CMK (cell line): ENCODE measurements around the gene WNT3A.
"Not testable (repeated sequence)": the region's sequence is repeated elsewhere in the genome, so short reads cannot be mapped to it uniquely, and the experiment has no call there.

ENCODE experiments used
- DNase-seq: peaks from one replicate; pipeline ENCODE4 v3.0.0-alpha.2; 2010; ENCODE audit warnings: low read depth

Gene WNT3A

GRCh38 chr1:228006786-228007048 is at the start of gene WNT3A:
TSS of gene WNT3A (plus strand) at chr1:228006998. CDS start at chr1:228007129, 131 bp downstream.
- no peak for DNase-seq

GRCh38 chr1:227958617-227959324 is 48.0 kb upstream of the WNT3A start:
- DNase-seq, result no peak

GRCh38 chr1:227959325-227959860 is 47.4 kb upstream of the WNT3A start:
- no peak for DNase-seq

DNA sequence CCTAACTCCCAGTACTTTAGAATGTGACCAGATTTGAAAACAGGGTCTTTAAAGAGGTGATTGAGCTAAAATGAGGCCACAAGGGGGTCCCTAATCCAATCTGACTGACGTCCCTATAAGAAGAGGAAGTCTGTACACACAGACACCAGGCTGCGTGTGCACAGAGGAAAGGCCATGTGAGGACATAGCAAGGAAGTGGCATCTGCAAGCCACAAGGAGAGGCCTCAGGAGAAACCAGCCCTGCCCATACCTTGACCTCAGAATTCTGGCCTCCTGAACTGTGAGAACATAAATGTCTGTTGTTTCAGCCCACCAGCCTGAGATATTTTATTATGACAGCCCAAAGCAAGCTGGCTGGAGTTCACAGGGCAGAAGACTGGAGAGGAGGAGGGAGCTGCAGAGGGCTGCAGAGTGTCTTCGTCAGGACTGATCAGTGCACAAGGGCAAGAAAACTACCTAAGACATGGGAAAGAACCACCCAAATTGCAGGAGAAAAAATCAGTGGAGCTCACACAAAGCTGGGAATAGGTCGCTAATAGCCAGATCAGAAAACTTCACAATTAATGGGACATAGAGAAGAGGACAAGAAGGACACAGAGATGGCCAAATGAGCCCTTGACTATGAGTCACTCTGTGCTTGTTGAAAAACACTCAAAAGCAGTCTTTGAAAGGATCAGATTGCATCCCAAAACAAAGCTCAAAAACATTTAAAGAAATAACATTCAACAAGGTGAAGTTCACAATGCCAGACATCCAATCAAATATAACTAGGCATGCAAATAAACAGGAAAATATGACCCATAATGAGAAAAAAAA is 44.9 kb upstream of the WNT3A start:
- DNase-seq, result no peak

DNA sequence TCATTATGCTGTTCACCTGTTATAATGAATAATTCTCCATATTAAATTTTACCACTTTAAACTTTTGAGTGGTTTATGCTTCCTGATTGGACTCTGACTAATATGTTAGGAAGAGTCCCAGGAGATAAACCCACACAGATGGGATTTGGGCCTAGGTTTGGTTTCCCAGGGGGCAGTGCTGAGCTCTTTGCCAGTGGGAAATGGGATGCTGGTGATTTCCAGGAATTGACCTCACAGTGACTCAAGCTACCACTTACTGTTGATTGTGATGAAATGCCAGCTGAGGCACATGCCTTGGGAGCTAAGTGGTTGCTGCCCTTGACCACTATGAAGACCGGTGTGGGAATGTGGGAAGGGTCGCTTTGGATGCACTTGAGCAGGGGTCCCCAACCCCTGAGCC is 40.1 kb upstream of the WNT3A start:
- not testable (repeated sequence) for DNase-seq

DNA sequence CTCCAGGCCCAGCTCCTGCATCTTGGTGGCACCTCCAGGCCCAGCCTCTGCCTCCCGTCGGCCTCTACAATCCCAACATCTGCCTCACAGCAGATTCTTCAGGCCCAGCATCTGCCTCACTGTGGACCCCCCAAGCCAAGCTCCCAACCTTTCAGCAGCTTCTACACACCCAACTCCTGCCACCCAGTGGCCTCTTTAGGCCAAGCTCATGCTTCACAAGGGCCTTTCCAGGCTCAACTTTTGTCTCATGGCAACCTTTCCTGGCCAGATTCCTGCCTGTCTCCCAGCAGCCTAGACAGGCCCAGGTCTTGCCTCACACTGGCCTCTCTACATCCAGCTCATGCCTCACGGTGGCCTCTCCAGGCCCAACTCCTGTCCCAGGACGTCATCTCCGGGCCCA is 39.0 kb upstream of the WNT3A start:
- not testable (repeated sequence) for DNase-seq

GRCh38 chr1:227970076-227970995 is 36.5 kb upstream of the WNT3A start:
- DNase-seq, result not testable (repeated sequence)

- not testable (repeated sequence) for DNase-seq
Observed at GRCh38 chr1:227971216-227971615, 35.6 kb upstream of the WNT3A start.

GRCh38 chr1:227971643-227972282 is 35.0 kb upstream of the WNT3A start:
- DNase-seq, result not testable (repeated sequence)

- not testable (repeated sequence) for DNase-seq
Observed at GRCh38 chr1:227972283-227972679, 34.5 kb upstream of the WNT3A start.

DNA sequence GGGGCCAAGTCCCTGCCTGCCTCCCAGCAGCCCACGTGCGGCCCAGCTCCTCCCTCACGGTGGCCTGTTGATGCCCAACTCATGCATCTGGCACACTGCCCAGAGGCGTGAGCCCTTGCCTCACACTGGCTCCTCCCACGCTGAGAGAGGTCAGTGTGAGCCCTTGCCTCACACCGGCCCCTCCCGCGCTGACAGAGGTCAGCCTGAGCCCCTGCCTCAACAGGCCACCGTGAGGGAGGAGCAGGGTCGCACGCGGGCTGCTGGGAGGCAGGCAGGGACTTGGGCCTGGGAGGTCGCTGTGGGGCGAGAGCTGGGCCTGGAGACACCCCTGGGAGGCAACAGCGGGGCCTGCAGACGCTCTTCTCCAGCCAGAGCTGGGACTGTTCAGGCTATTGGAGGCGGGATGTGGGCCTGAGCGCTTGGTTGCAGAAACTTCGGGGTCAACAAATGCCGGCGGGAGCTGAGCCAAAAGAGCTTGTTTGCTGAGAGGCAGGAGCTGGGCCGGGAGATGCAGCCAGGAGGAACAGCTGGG is 33.9 kb upstream of the WNT3A start:
- DNase-seq, result not testable (repeated sequence)

- not testable (repeated sequence) for DNase-seq
Observed at GRCh38 chr1:227973724-227974288, 33.0 kb upstream of the WNT3A start.

- not testable (repeated sequence) for DNase-seq
Observed at GRCh38 chr1:227975583-227976283, 31.1 kb upstream of the WNT3A start.

- no peak for DNase-seq
Observed at GRCh38 chr1:227987181-227987580, 19.6 kb upstream of the WNT3A start.

- DNase-seq, result no peak
Observed at GRCh38 chr1:227994632-227995300, 12.0 kb upstream of the WNT3A start.

DNA sequence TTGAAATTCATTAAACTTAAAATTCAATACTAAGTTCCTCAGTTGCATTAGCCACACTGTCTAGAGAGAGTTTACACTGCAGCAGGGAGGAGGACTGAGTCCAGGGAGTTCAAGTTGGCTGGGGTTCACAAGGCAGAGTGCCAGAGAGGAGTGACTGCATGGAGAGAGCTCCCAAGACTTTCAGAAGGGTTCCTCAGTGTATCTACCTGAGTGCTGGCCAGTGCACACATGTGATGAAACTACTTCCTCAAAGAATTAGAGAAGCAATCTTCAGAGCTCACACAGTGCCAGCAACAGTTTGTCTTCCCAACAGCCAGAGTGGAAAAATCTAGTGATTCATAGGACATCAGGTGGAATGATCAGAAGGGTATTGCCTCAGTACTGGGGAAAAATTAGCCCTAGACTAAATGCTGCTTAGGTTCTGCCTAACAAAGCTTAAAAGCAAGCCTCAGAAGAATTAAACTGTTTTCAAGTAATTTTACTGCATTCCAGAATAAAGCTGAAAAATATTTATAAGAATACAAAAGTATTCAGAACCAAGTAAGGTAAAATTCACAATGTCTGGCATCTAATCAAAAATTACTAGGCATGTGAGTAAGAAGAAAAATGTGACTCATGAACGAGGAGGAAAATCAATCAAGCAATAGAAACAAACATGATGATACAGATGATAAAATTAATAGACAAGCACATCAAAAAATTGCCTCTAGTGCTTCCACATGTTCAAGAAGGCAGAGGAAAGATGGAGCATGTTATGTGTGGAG is 10.4 kb upstream of the WNT3A start:
- no peak for DNase-seq

GRCh38 chr1:227998374-227999055 is 8.3 kb upstream of the WNT3A start:
- DNase-seq, result no peak
